Pancreas (tissue), 10 donors: ENCODE measurements around the gene ABCC1. TPM values are rescaled to one million over a fixed set of nuclear protein-coding genes. Genes with fewer than 3 reads are reported as not detected.
"Not testable (repeated sequence)": the region's sequence is repeated elsewhere in the genome, so short reads cannot be mapped to it uniquely, and the experiment has no call there.

Experiments
- ATAC-seq, 4 donors: fragments of 200-7000 bp; cut with Tn5 transposase; one replicate each; pipeline versions ENCODE4 v1.8.0 to v1.9.1; 2020; ENCODE audit warnings: mild to moderate bottlenecking in 4 of 4, moderate library complexity in 4 of 4
- DNase-seq, 6 donors: peaks; one replicate each; pipeline ENCODE4 v3.0.0-alpha.2; 2020
- FAIRE-seq: peaks from 2 replicates; lab custom pipeline; 2012; peaks lifted over from hg19 to GRCh38; lab: Jason Lieb, UNC
- H3K27ac ChIP-seq, 4 donors: fragments of 200-600 bp; sonication (generic); 1 replicate in 3 of 4; 2 replicates in 1 of 4; pipeline versions ENCODE4 v1.5.0 to v1.8.0; 2020
- H3K27me3 ChIP-seq, 4 donors: fragments of 200-600 bp; one replicate each; pipeline ENCODE4 v1.8.0; 2021
- H3K36me3 ChIP-seq, 3 donors: fragments of 200-600 bp; sonication (generic) in 1 of 3; one replicate each; pipeline versions ENCODE4 v1.5.0 to v1.8.0; 2020 to 2021
- H3K4me1 ChIP-seq, 3 donors: fragments of 200-600 bp; one replicate each; pipeline ENCODE4 v1.8.0; 2021
- H3K4me3 ChIP-seq, 4 donors: fragments of 200-600 bp; sonication (generic) in 2 of 4; one replicate each; pipeline versions ENCODE4 v1.5.0 to v1.8.0; 2020 to 2021
- H3K9me3 ChIP-seq, 4 donors: fragments of 200-600 bp; one replicate each; pipeline ENCODE4 v1.8.0; 2021
- WGBS, 2 donors: extraction: QIAGEN DNeasy Blood & Tissue Kit; methylation state at CpG; one replicate each; pipeline ENCODE4 v1.1.7; 2013; 5-methylcytosine and 5-hydroxymethylcytosine counted together
- intact Hi-C, 3 donors: fragments of 100-400 bp; cut with DNase I; formaldehyde crosslinking; loops; one replicate each; pipeline versions ENCODE4 v1.11.1 to v1.14.2; 2022
- polyA plus RNA-seq, 2 donors: library from polyadenylated mRNA; stranded (reverse); fragments of 200-250 nt; gene quantifications; one replicate each; pipeline ENCODE4 v1.2.3, GENCODE V29; 2013
- total RNA-seq, 6 donors: library from RNA; stranded (reverse); fragmentation: NEBNext Ultra II Directional in 4 of 6; extraction: Animal tissue kit (Norgen Biotek cat#: 25700) in 4 of 6; gene quantifications; one replicate each; pipeline versions ENCODE4 v1.2.1 to v1.2.4, GENCODE V29; 2021 to 2023
- TF ChIP-seq, protein P1 (sequence below), 4 donors: fragments of 200-600 bp; sonication (generic) in 3 of 4; IDR thresholded peaks; one replicate each; pipeline versions ENCODE4 v1.5.0 to v1.8.0; 2021; ENCODE audit warnings: antibody characterized with exemption in 4 of 4
- donor health status: healthy with polysubstance abuse.
- donor health status: DM: no; HTN: no; CAD: no; lungs with moderate emphysema.
- donor health status: DM: no; HTN: no; CAD: no.
- donor health status: control.
- donor health status: control.
- donor health status: Bipolar disorder and iron deficiency.
- donor health status: DM: yes; HTN: yes; CAD: no.
- donor health status: DM: no; HTN: no; CAD: no.
- donor health status: DM: no; HTN: no; CAD: no.
- donor health status: DM: yes; HTN: yes; CAD: no.

ABCC1 gene
- total and polyA plus RNA-seq, 8 donors: 8.5 to 16.8 (median 12.0) TPM

DNA sequence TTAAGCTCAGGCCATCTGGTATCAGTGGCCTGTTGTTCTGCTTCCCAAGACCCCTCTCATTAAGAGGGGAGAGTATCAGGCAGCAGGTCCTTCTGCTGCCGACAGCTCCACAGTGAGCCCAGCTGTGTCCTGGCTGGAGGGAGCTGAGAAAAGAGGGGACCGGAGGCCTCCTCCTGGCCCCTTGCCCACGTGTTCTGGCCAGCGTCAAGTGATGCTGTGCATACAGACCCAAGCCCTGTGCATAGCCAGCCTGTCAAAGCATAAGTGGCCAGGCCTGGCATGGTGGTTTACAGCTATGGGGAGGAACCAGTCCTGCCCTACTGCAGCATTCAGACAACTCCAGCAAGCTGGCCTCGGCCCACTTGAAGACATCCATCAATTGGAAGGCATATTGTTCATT lies 225.9 kb downstream of the ABCC1 start:
- Histone ChIP-seq H3K4me1 (no peaks in the 10 kb centered on the region), H3K27ac (no peak overlapping the region), H3K27me3 (no peaks in the 10 kb centered on the region), H3K4me3 (no peak overlapping the region), H3K36me3 (peaks cover 0 to 40% (median 5%) of the 10 kb centered on the region in 3 donors), H3K9me3 (no peaks in the 10 kb centered on the region)
- DNase-seq (peak in 1 of 6 donors; percentile 23), ATAC-seq (no peak), FAIRE-seq (no peak)
- intact Hi-C loops: no loop called here
- TF ChIP-seq, protein P1, sequence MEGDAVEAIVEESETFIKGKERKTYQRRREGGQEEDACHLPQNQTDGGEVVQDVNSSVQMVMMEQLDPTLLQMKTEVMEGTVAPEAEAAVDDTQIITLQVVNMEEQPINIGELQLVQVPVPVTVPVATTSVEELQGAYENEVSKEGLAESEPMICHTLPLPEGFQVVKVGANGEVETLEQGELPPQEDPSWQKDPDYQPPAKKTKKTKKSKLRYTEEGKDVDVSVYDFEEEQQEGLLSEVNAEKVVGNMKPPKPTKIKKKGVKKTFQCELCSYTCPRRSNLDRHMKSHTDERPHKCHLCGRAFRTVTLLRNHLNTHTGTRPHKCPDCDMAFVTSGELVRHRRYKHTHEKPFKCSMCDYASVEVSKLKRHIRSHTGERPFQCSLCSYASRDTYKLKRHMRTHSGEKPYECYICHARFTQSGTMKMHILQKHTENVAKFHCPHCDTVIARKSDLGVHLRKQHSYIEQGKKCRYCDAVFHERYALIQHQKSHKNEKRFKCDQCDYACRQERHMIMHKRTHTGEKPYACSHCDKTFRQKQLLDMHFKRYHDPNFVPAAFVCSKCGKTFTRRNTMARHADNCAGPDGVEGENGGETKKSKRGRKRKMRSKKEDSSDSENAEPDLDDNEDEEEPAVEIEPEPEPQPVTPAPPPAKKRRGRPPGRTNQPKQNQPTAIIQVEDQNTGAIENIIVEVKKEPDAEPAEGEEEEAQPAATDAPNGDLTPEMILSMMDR (IDR thresholded peaks at IDR 0.05): no peak
- WGBS, 2 donors: 77 to 80% methylated on average over 4 to 5 of the region's 5 CpGs

DNA sequence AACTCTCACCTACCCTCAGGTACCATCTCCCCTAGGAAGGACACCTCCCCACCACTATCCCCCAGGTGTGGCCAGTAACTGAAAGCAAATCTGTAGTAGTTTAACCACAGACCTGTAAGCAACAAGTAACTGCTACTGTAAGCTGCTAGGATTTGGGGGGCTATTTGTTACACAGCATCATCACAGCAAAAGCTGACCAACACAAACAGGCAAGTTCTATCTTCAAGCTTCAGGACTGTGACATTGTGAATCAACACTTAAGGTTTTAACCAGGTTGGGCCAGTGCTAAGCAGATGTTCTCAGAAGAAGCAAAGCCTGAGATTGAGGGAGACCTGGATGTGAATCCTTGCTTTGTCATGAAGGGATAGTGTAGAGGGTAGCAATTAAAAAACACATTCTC lies 226.9 kb downstream of the ABCC1 start:
- TF ChIP-seq, protein P1 (IDR thresholded peaks at IDR 0.05): no peak
- DNase-seq (no peak), ATAC-seq (no peak), FAIRE-seq (no peak)
- Histone ChIP-seq H3K27ac (no peak overlapping the region), H3K27me3 (no peaks in the 10 kb centered on the region), H3K9me3 (no peaks in the 10 kb centered on the region), H3K4me1 (no peaks in the 10 kb centered on the region), H3K4me3 (no peak overlapping the region), H3K36me3 (peaks cover 0 to 30% (median 5%) of the 10 kb centered on the region in 3 donors)
- intact Hi-C loops: no loop called here

DNA sequence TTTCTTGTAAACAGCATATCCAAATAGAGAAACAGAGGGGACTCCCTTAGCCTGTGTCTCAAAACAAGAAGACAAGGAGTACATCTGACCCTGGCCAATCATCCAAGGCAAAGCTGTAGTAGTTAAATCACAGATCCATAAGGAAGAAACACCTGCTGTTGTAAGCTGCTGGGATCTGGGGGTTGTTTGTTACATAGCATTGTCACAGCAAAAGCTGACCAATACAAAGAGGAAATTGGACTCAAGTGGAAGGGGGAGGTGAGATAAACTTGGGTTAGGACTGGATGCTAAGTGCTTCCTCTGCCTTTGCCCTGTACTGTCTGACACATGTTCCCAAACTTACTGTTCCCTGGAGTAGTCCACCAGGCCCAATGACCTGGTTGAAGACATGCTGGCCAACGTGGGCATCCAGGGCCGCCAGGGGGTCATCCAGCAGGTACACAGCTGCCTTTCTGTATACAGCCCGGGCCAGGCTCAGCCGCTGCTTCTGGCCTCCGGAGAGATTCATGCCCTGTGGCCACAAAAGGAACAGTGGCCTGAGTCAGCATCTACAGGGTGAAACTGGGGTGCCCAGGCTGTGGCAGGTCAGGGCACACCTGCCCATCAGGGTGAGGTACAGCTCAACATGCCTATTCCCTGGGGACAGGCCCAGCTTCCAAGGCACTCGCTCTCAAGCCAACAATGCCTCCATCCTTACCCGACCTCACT lies 229.2 kb downstream of the ABCC1 start:
- WGBS, 2 donors: 94 to 95% methylated on average over 7 of the region's 7 CpGs
- Histone ChIP-seq H3K4me3 (no peak overlapping the region), H3K9me3 (no peaks in the 10 kb centered on the region), H3K27me3 (no peaks in the 10 kb centered on the region), H3K36me3 (peaks cover 0 to 28% (median 5%) of the 10 kb centered on the region in 3 donors), H3K4me1 (no peaks in the 10 kb centered on the region), H3K27ac (no peak overlapping the region)
- intact Hi-C loops: no loop called here
- TF ChIP-seq, protein P1 (IDR thresholded peaks at IDR 0.05): no peak
- no peak for ATAC-seq
- no peak for DNase-seq
- FAIRE-seq: no peak

DNA sequence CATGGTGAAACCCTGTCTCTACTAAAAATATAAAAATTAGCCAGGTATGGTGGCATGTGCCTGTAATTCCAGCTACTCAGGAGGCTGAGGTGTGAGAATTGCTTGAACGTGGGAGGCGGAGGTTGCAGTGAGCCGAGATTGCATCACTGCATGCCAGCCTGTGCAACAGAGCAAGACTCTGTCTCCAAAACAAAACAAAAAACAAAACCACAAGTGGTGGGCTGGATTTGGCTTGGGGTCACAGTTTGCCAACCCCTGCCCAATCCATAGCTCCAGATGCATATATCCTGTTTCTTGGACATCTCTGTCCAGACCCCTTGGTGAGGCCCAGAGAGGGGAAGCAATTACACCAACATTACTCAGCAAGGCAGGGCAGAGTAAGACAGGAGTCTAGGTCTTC lies 232.3 kb downstream of the ABCC1 start:
- H3K36me3 ChIP-seq: peaks cover 0 to 20% (median 0%) of the 10 kb centered on the region in 3 donors
- H3K27ac ChIP-seq, FAIRE-seq, intact Hi-C loops, H3K9me3 ChIP-seq, DNase-seq, H3K27me3 ChIP-seq, H3K4me3 ChIP-seq, ATAC-seq, H3K4me1 ChIP-seq: not testable (repeated sequence)
- 94 to 97% methylated on average over 3 of the region's 3 CpGs for WGBS, 2 donors

DNA sequence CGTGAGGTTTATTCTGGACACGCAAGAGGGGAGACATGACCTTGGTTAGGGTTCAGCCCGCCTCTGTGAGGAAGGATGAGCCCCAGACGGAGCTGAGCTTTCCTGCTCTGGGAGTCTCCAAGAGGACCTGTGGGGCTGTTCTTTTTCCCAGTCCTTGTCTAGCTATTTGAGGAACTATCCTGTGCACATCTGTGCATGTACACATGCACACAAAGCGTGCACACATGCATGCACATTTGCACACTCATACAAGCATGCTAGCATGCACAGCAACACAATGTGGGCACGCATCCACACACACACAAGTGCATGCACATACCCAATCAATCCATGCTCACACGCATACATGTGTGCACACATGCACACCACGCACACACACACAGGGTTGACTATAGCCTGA lies 233.5 kb downstream of the ABCC1 start:
- Histone ChIP-seq H3K27ac (no peak overlapping the region), H3K9me3 (no peaks in the 10 kb centered on the region), H3K27me3 (no peaks in the 10 kb centered on the region), H3K36me3 (peaks cover 0 to 19% (median 0%) of the 10 kb centered on the region in 3 donors), H3K4me3 (no peak overlapping the region), H3K4me1 (no peaks in the 10 kb centered on the region)
- no peak for DNase-seq
- ATAC-seq: no peak
- no peak for FAIRE-seq
- WGBS, 2 donors: 90% methylated on average over 8 of the region's 8 CpGs
- TF ChIP-seq, protein P1 (IDR thresholded peaks at IDR 0.05): no peak
- intact Hi-C loops: no loop called here
